ACHN (cell line): ENCODE data around the gene DDOST.
"Not testable (repeated sequence)": the region's sequence is repeated elsewhere in the genome, so short reads cannot be mapped to it uniquely, and the experiment has no call there.

Experiments
- DNase-seq: peaks from one replicate; pipeline ENCODE4 v3.0.0-alpha.2; 2015
- in situ Hi-C: cut with HindIII; loops from 2 replicates; pipeline ENCODE4 v1.10.0; 2017; ENCODE audit warnings: low sequenced_read_pairs, low pct_ligation_motif_present, low pct_unique_long_range_greater_than_20kb

The DDOST gene

GRCh38 chr1:20610970-20611369, 50.2 kb downstream of the DDOST start:
- no peak for DNase-seq
- in situ Hi-C loops: no loop called here

- in situ Hi-C loops: no loop called here
- DNase-seq: no peak
Observed at GRCh38 chr1:20609541-20609940, 51.6 kb downstream of the DDOST start.

- in situ Hi-C loops, DNase-seq: not testable (repeated sequence)
Observed at GRCh38 chr1:20606801-20607570, 54.2 kb downstream of the DDOST start.

GRCh38 chr1:20604678-20605077, 56.5 kb downstream of the DDOST start:
- DNase-seq: no peak
- in situ Hi-C loops: no loop called here

- DNase-seq: peak; percentile 45
- in situ Hi-C loops: no loop called here
Observed at GRCh38 chr1:20603504-20604464, 57.4 kb downstream of the DDOST start.

GRCh38 chr1:20602851-20603450, 58.2 kb downstream of the DDOST start:
- in situ Hi-C loops: no loop called here

More at GRCh38 chr1:20602851-20603450, 58.2 kb downstream of the DDOST start:
- DNase-seq: no peak
